Right lobe of liver (tissue), 4 donors: ENCODE measurements around the gene SLTM.

Experiments
- CTCF ChIP-seq, 4 donors: fragments of 200-600 bp in 3 of 4; fragments of 450-650 bp in 1 of 4; IDR thresholded peaks; one replicate each; pipeline versions ENCODE4 v1.5.1 to v1.8.0; 2016 to 2022; ENCODE audit warnings: antibody characterized with exemption in 4 of 4, mild to moderate bottlenecking in 2 of 4
- POLR2A ChIP-seq: fragments of 450-650 bp; IDR thresholded peaks from one replicate; pipeline ENCODE4 v1.6.1; 2017; ENCODE audit warnings: antibody characterized with exemption, mild to moderate bottlenecking
- donor health status: DM: no; HTN: no; CAD: no.
- donor health status: DM: no; HTN: no; CAD: no.
- donor health status: DM: no; HTN: yes; CAD: no.

GRCh38 chr15:58916962-58917361 is 16.5 kb downstream of the SLTM start:
- no peak for TF ChIP-seq POLR2A
- no peak for TF ChIP-seq CTCF (IDR thresholded peaks at IDR 0.05)
